ENCODE data around the gene CHST11.
"Not testable (repeated sequence)": the region's sequence is repeated elsewhere in the genome, so short reads cannot be mapped to it uniquely, and the experiment has no call there.

Gene CHST11

DNA sequence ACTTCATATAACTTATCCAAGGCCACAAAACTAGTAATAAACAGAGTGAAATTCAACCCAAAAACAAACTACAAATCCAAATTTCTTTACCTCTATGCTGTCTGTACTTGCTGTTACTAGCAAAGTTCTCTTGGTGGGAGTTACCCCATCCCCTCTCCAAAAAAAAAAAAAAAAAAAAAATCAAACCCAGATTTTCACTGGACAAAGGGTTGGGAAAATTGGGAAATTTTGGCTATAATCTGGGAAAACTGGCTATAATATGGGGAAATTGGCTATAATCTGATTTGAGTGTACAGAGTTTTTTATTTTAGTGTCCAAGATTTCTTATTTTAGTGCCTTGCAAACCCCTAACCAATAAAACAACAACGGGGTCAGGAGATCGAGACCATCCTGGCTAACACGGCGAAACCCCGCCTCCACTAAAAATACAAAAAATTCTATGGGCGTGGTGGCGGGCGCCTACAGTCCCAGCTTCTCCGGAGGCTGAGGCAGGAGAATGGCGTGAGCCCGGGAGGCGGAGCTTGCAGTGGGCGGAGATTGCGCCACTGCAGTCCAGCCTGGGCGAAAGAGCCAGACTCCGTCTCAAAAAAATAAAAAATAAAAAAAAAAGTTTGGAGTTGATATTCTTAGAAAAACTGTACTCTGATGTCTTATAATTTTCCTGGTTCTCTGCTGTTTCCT lies 148.4 kb downstream of the CHST11 start:
- no peak for DNase-seq

DNA sequence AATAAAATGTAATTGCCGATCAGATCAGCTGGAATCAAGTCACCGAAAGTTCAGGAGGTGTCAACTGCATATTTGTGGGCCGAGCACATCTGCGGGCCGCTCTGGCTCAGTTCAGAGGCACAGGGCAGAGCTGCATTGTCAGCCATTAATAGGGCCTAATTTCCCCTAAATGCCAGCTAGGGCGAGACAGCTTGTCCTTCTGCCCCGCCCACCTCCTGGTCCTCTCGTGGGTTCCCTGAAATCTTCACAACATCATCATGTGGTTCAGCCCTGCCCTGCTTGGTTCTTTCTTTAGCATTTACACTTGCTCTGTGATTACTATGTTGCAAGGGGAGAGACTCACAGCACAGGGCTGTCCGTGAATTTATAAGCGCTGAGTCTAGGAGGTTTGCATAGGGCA lies 148.9 kb downstream of the CHST11 start:
- DNase-seq: peak; percentile 27

DNA sequence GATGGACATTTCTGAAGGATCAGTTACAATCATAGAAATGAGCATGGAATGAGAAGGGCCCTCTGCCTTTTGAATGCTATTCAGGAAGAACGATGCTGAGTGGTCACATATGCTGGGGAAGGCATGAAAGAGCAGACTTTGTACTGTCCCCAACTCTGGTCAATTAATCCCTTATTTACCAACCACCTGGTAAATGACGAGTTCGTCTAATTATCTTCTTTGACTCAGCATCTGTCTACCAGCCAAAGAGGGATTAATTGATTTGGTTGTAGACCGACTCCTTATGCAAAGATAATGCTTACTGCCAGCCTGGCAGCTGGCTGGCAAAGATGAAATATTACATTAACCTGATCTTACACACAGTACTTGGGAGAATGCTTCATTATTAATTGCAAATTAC lies 152.2 kb downstream of the CHST11 start:
- DNase-seq: no peak

DNA sequence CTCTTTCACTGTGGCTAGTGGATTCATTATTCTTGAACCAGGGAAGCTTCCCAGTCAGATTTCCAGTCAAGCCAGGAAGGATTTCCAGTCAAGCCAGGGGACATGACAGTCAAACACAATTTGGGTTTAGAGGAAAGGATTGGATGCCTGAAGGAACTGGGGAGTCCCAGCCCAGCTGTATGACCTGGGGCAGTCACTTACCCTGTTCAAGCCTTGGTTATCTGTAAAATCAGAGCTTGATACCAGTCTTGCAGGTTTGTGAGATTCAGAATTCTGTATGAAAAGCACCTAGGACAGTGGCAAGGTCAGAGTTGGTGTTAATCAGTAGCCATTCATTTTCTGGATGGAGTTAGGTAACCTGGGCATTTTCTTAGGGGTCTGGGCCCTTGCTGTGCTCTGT lies 152.7 kb downstream of the CHST11 start:
- no peak for DNase-seq

DNA sequence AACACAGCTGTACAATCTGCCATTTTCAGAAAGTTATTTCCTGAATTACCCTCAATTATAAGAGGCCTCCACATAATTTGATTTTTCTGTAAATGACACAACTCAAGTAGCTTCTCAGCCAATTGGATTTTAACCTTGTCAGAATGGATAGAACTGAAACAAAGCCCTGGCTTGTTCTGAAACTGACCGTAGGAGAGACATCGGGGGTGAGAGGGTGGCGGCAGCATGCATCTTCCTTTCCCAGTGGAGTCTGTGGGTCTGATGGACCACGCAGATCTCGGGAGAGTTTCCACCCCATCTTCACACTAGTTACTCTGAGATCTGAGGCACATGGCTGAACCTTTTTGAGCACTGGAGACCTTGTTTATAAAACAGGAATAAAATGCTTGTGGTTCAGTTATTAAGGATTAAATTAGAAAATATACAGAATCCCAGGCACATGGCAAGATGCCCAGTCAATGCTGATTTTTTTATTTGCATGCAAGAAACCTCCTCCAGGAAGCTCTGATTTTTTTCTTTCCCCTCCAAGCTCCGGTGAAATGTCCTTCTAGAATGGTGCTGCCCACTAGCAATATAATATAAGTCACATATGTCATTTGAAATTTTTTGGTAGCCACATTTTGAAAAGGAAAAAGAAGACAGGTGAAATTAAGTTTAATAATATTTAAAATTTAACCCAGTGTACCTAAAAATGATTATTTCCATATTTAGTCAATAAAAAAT lies 153.9 kb downstream of the CHST11 start:
- no peak for DNase-seq

DNA sequence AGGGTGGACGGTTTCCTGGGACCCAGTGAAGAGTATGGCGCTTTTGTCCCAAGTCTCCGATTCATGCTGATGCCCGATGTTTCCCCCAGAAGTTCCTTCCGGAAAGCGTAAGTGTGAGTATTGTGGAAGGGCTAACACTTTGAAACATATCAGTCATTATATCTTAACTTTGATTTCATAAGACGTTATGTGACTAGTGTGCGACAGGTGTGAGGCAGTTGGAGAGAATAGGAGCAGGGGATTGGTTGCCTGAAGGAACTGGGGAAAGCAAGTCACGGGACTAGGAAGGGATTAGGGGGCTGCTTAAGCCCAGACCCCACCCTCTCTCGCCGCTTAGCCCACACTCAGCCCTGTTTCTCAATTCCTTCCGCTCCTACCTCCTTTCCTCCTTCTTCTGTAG lies 154.9 kb downstream of the CHST11 start:
- DNase-seq: no peak

DNA sequence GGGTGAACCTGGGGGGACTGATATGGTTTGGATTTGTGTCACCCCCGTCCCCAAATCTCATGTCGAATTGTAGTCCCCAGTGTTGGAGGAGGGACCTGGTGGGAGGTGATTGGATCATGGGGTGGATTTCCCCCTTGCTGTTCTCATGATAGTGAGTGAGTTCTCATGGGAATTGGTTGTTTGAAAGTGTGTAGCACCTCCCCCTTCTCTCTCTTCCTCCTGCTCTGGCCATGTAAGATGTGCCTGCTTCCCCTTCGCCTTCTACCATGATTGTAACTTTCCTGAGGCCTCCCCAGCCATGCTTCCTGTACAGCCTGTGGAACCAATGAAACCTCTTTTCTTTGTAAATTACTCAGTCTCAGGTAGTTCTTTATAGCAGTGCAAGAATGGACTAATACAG lies 156.6 kb downstream of the CHST11 start:
- not testable (repeated sequence) for DNase-seq

DNA sequence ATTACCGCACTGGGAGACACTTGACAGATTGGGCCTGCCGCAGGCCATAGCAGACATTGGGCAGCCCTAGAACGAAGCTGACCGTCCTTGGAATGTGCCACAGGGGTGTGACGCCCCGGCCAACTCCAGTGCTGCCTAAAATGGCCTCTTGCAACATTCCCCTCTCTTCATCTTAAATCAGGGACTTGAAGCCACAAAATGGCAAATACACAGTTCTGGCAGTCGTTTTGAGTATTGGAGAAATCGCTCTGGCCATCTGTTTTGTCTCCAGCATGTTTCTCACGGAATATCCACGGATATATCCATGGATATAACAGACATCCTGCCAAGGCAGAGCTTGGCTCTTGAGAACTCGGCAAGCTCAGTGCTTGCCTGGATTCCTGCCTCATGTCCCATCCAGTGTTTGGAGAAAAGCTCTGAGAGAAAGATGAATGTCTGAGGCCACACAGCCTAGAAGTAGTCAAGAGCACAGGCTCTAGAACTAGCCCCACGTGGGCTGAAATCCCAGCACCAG lies 158.4 kb downstream of the CHST11 start:
- no peak for DNase-seq

DNA sequence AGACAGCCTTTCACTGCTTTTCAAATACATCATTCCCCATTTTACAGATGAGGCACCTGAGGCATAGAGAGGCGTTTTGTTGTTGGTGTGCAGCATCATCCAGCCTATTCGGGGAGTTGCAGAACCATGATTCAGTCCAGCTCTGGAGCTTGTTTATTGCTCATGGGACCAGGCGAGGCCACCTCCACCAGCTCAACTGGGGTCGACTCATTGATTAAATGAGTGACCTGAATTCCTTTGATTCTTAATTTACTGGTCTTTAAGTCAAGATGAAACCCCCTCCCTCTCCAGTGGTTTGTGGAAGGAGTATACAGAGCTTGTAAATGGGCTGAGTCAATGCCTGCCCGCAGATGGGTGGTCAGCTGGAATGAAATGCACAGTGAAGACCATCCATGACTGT lies 161.9 kb downstream of the CHST11 start:
- DNase-seq: no peak

DNA sequence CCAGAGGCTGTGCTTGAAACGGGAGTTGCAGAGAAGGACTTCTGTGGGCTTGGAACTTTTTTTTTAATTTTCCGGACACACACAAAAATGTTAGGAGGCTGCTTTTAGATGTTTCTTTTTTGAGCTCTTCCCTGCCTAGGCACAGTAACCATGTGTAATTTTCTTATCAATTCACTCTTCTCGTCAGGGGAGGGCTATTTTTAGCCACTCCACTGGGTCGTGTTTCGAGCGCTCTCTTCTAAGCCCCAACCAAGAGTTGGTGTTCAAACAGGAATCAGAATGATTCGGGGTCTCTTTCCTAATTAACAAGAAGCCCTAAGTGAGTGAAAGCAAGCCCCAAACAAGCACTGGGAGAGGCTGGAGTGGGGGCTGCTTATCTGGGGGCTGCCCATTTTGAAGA lies 162.6 kb downstream of the CHST11 start:
- no peak for DNase-seq

DNA sequence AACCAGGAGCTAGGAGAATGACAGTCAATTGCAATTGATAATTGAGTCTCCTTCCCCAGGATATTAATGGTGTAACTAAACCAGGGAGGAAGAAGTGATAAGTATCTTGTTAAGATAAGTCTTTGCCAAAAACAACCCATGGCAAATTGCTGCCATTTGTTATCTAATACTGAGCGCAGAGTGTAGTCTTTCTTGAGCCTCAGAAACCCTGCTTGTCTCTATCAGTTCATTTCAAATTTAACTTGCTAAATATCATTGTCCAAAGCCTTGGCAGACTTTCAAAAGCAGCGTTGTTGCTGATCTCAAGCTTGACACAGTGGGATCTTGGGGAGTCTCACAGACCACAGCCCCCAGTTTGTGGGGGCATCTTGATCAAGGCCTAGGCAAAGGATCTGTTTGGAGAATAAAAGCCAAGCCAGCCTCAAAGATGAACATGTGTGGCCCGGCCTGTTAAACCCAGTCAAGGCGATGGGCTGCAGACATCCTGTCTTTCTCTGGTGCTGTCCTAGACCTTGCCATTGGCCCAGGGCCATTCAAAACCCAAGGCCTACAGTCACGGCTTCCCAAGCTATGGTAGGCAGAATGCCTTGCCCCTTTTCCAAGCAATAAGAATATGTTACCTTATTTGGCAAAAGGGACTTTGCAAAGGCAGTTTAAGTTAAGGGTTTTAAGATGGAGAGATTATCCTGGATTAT lies 164.2 kb downstream of the CHST11 start:
- no peak for DNase-seq

DNA sequence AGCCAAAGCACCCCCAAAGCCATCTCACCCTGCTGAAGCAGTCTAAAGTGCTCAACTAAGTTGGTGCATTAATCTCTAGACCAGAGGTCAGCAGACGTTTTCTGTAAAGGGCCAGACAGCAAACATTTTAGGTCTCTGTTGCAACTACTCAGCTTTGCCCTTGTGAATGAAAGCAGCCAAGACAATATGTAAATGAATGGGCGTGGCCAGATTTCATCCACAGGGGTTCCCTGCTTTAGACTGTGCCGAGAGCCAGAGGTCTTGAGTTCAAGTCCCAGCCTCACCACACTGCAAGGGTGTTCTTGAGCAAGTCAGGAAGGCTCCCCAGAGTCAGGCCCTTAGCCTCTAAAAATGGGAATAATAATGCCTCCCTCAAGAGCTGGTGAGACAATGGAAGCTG lies 166.2 kb downstream of the CHST11 start:
- DNase-seq: no peak

DNA sequence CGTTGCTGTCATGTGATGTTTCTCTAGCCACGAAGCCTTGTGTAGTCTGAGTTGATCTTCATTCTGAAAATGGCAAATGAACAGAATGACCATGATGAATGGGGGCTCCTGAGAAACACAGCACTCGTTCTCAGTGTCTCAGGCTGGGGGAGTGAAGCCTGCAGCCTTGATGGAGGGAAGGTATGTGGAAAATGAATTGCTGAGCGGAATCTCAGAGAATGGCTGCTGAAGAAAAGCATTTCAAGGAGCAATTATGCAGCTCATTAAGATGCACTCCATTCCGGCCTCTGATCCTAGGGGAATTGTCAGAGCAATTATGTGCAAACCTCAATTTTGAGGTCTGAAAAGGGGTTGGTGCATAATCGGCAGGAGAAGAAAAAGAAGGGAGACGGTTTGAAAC lies 167.1 kb downstream of the CHST11 start:
- no peak for DNase-seq

DNA sequence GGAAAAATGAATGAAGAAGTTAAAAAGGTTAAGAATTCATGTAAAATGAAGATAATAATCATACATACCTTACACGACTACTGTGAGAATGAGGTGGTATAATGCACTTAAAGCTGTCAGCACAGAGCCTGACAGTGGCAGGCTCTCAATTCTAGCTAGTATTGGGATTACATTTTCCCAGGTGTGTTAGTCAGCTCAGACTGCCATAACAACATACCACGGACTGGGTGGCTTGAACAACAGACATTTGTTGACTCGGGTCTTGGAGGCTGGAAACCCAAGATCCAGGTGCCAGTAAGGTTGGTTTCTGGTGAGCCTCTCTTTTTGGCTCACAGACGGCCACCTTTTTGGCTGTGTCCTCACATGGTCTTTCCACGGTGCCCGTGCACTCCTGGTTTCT lies 167.8 kb downstream of the CHST11 start:
- DNase-seq: no peak

DNA sequence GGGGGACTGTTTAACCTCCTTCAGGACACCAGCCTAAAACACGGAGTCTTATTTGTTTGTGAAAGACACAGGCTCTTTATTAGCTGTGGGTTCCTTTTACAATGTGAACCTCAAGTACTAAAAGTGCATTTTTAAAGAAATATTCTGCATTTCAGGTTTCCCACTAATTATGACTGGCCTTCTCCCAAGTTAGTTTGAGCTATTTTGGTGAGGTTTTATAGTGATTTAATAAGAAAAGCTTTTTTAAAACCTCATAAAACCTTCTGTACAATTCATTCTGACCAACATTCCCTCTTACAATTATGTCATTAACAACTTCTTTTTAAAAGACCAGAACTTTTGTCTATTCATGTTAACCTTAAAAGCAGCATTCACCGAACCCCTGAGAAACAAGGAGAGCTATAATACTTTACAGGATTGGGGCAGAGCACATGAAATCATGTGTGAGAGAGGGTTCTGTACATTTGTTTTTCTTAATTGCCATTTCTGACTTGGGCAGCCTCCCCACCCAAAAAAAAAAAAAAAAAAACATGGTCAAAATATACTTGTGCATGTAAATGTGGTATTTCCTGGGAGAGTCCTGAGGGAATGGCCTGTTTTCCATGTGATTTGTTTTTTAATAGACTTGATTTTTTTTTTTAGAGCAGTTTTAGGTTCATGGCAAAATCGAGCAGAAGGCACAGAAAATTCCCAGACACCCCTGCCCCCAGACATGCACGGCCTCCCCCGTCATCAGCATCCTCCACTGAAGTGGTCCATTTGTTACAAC lies 169.5 kb downstream of the CHST11 start:
- DNase-seq: no peak

DNA sequence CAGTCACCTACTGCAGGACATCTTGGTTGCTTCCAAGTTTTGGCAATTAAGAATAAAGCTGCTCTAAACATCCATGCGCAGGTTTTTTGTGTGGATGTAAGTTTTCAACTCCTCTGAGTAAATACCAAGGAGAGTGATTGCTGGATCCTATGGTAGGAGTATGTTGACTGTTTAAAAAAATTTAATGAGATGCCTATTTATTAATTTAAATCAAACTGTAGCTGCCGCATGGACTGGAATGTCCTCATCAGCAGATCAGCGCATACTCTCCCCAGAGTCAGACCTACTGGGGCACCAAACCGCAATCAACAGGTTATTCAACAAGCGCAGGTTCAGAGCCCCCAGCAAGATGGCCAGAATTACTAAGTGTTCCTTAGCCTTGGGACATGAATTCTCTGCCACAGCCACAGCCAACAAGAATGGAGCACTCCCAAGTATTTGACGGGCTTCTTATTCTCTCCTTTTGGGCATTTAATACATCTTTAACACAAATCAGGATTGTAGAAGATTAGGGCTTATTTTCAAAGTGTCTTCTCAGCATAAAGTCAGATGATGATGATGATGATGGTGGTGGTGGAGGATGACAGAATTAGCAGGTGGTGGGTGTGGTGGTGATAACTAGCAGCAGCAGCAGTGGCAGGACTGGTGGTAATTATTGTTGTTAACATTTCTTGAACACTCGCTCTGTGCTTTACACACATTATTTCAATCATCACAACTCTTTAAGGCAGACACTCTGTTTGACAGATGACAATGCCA lies 170.7 kb downstream of the CHST11 start:
- no peak for DNase-seq

DNA sequence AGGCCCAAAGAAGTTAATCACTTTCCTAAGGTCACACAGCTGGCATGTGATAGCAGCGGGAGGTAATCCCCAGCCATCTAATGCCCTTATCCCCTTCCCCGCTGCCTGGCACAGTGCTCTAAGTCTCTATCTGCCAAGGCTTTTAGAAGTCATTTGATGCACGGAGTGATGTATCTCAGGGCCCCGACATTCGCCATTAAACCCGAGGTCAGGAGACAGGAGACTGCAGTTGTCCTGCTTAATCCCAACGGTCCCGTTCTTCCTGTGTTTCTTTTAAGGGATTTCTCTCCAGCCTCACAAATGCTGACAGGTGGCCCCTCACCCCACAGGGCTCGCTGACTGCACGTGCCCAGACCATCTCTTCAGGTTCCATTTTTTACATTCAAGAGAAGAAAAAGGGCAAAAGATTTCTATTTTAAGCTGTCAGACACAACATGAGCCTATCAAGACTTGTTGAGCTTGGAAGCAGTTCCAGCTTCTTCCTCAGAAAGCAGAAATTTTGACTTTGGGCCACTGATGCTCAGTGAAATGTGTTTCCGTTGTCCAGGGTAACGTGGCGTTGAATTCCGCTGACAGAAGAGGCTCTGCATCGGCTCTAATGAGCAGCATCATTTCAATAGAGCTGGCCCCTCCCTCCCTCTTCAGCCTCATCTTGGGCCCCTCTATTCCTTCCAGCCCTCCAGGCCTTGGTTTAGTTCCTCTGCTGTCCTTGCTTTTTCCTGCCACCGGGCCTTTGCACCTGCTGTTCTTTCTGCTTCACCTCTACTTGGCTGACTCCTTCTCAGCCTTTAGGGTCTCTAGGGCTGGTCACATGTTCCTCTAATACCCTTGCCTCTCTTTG lies 171.5 kb downstream of the CHST11 start:
- no peak for DNase-seq

DNA sequence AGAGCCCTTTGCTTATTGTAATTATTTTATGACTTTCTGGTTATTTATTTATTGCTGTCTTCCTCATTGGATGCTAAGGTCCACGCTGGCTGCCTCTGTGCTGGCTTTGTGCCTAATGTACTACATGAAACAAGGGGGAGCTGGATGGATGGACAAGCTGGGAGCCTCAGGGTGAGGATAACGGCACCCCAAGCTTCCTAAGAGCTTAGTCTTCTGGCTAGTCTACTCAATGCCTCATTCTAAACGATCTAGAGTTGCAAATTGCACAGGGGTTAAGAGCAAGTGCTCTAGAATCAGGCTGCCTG lies 172.0 kb downstream of the CHST11 start:
- no peak for DNase-seq

DNA sequence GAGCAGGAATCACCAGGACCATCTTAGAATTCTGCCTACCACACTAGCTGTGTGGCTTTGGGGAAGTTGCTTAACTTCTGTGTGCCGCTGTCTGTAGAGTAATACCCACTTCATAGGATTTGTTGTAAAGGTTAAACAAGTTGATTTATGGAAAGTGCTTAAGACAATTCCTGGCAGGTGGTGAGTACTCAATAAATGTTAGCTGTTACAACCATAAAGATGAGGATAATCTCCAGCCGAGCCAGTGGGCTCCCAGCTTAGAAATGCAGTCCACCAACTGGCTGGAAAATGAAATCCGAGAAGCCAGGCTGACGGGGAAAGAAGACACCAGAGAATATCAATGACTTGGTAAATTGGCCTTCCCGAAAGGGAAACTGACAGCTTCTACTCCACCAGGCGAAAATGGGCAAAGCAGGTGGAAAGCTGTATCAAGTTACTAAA lies 173.5 kb downstream of the CHST11 start:
- no peak for DNase-seq

DNA sequence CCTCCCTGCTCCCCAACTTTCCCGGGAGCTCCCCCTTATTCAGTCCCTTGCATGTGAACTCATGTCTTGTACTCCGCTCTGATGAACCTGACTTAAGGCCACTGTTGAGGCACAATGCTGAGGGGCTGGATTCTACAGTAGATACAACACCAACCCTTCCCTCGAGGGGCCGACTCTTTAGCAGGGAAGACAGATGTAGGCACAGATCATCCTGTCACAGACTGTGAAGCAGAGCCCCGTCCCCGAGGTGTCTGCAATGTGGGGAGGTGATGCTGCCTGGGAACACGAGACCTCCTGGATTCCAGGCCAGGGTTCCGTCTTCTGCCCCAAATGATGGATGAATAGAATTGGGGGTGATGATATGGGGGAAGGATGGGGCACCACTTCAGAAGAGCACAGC lies 175.1 kb downstream of the CHST11 start:
- no peak for DNase-seq

DNA sequence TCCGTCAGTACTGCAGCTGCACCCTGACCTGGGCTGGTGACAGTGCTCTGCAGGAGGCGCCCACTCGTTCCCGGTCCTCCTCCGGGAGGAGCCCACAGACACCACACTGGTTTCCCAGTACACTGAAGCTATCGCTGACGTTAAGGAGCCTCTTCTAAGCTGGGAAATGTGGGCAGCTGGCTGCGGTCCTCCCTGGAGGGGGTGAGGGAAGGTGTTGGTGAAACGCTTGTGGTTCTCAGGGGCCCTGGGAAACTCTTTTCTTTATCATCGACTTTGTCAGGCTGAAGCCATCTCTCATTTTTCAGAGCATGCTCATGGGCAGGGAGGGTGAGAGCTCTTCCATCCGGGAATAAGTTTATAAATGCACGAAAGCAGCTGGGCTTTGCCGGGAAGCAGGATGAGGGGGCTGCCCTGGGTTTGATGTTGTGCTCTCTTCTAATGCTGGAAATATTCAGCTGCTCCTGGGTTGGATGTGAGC lies 176.0 kb downstream of the CHST11 start:
- peak; percentile 36 for DNase-seq
